ENCODE data around the gene TPGS1. TPM values are rescaled to one million over a fixed set of nuclear protein-coding genes. Genes with fewer than 3 reads are reported as not detected.

The TPGS1 gene
- total and polyA plus RNA-seq, 2 donors from 2014 or later = 17.9 to 23.1 TPM

DNA sequence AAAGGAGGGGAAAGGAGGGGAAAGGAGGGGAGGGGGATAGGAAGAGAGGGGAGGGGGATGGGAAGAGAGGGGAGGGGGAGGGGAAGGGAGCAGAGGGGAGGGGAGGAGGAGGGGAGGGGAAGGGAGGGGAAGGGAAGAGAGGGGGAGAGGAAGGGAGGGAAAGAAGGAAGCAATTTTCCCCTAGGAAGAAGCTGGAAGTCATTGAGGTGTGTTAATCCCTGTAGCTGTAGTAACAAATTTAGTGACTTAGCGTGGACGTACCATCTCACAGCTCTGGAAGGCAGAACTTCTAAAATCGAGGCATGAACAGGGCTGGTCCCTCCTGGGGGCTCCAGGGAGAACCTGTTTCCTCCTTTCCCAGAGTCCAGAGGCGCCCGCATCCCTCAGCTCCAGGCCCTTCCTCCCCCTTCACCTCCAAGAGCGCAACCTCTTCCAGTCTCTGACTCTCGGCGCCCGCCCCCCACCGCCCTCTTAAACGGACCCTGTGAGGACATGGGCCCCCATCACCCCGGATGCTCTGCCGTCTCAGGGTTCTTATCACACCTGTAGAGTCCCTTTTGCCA lies 18.6 kb downstream of the TPGS1 start:
- H3K9ac ChIP-seq (ENCODE audit: low read length in 3 of 3) = no peak overlapping the region
- peaks cover 0 to 3% (median 0%) of the 10 kb centered on the region in 3 donors for H3K4me1 ChIP-seq (ENCODE audit: control insufficient read depth in 2 of 3, insufficient read depth in 2 of 3, low read depth in 1 of 3, low read length in 3 of 3)
- DNase-seq (no peak), FAIRE-seq (no peak)
- H3K36me3 ChIP-seq (ENCODE audit: control insufficient read depth in 2 of 3, insufficient read depth in 3 of 3, low read length in 3 of 3) = no peaks in the 10 kb centered on the region
- intact Hi-C loops (cut with DNase I) = no loop called here
- TF ChIP-seq, protein P1, sequence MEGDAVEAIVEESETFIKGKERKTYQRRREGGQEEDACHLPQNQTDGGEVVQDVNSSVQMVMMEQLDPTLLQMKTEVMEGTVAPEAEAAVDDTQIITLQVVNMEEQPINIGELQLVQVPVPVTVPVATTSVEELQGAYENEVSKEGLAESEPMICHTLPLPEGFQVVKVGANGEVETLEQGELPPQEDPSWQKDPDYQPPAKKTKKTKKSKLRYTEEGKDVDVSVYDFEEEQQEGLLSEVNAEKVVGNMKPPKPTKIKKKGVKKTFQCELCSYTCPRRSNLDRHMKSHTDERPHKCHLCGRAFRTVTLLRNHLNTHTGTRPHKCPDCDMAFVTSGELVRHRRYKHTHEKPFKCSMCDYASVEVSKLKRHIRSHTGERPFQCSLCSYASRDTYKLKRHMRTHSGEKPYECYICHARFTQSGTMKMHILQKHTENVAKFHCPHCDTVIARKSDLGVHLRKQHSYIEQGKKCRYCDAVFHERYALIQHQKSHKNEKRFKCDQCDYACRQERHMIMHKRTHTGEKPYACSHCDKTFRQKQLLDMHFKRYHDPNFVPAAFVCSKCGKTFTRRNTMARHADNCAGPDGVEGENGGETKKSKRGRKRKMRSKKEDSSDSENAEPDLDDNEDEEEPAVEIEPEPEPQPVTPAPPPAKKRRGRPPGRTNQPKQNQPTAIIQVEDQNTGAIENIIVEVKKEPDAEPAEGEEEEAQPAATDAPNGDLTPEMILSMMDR (IDR thresholded peaks at IDR 0.05; ENCODE audit: borderline replicate concordance, extremely low read depth, insufficient read depth) = no peak
- H3K27me3 ChIP-seq (ENCODE audit: control insufficient read depth, insufficient read depth, low read length) = no peaks in the 10 kb centered on the region
- H3K27ac ChIP-seq (ENCODE audit: low read depth in 2 of 2, low read length in 2 of 2) = no peak overlapping the region
- no peak overlapping the region for H3K4me3 ChIP-seq (ENCODE audit: low read length in 3 of 3)
- no peaks in the 10 kb centered on the region for H3K9me3 ChIP-seq (ENCODE audit: control insufficient read depth in 2 of 3, insufficient read depth in 1 of 3, low read length in 3 of 3)

DNA sequence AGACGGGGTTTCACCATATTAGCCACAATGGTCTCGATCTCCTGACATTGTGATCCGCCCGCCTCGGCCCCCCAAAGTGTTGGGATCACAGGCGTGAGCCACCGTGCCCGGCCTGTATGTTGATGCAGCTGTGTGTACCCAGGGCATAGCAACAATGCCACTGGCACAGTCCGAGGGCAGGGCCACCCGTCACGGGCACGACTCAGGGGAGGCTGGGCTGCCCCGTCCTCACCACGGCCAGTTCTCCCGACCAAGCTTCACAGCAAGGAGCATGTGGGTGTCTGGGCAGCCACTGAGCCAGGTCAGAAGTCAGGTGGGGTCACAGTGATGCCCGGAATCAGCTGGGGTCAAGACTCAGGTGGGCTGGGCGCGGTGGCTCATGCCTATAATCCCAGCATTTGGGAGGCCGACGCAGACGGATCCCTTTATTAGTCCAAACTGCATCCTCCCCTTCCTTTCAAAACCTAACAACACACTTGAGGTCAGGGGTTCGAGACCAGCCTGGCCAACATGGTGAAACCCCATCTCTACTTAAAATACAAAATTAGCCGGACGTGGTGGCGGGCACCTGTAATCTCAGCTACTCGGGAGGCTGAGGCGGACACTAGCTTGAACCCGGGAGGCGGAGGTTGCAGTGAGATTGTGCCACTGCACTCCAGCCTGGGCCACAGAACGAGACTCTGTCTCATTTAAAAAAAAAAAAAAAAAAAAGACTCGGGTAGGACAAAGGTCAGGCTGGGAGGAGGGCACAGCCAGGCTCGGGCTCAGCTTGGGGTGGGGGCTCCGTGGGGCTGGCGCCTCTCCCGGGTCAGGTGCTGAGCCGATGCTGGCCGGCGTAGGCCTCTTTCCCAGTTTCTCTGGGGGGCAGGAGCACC lies 23.1 kb downstream of the TPGS1 start:
- intact Hi-C loops (cut with DNase I) = no loop called here
- peak overlapping the region; percentile 91 to 92 for H3K27ac ChIP-seq (ENCODE audit: low read depth in 2 of 2, low read length in 2 of 2)
- H3K9me3 ChIP-seq (ENCODE audit: control insufficient read depth in 2 of 3, insufficient read depth in 1 of 3, low read length in 3 of 3) = no peaks in the 10 kb centered on the region
- FAIRE-seq = no peak
- TF ChIP-seq, protein P1 (IDR thresholded peaks at IDR 0.05; ENCODE audit: borderline replicate concordance, extremely low read depth, insufficient read depth) = no peak
- H3K36me3 ChIP-seq (ENCODE audit: control insufficient read depth in 2 of 3, insufficient read depth in 3 of 3, low read length in 3 of 3) = no peaks in the 10 kb centered on the region
- H3K4me1 ChIP-seq (ENCODE audit: control insufficient read depth in 2 of 3, insufficient read depth in 2 of 3, low read depth in 1 of 3, low read length in 3 of 3) = peaks cover 0 to 17% (median 3%) of the 10 kb centered on the region in 3 donors
- H3K9ac ChIP-seq (ENCODE audit: low read length in 3 of 3) = peak overlapping the region in 1 of 3 donors; percentile 11
- peak in 2 of 5 donors; percentile 77 to 79 for DNase-seq
- no peaks in the 10 kb centered on the region for H3K27me3 ChIP-seq (ENCODE audit: control insufficient read depth, insufficient read depth, low read length)
- peak overlapping the region; percentile 31 to 76 (median 51) for H3K4me3 ChIP-seq (ENCODE audit: low read length in 3 of 3)

DNA sequence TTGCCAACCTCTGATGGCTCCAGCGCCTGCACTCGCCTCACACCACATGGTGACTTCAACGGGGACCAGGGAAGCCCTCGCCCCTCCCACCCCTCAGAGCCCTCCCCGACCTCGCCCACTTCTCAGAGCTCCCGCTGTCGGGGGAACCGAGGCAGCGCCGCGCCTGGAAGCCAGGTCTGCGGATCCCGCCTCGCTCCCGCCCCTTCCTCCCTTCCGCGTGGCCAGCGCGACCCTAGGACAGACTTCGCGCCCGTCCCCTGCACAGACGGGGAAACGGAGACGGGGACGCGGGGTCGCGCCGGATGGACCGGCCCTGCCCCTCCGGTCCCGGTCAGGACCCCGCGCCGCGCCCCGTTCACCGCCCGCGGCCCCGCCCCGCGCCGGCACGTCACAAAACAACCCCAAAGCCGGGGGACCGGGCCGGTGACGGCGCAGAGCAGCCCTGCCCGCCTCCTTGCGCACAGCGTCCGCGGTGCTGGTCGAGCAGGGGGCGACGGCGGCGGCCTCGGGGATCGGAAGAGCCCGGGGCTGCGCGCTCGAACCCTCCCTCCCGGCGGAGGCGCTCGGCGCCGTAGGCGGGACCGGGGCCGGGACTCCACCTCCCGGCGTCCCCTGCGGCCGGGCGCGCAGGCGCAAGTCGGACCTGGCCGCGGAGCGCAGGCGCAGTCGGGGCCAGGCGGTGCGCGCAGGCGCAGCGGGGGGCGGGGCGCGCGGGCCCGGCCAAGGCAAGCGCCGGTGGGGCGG lies 23.9 kb downstream of the TPGS1 start:
- H3K9me3 ChIP-seq (ENCODE audit: control insufficient read depth in 2 of 3, insufficient read depth in 1 of 3, low read length in 3 of 3) = no peaks in the 10 kb centered on the region
- peak overlapping the region; percentile 91 to 92 for H3K27ac ChIP-seq (ENCODE audit: low read depth in 2 of 2, low read length in 2 of 2)
- no peak for FAIRE-seq
- peak overlapping the region; percentile 31 to 76 (median 51) for H3K4me3 ChIP-seq (ENCODE audit: low read length in 3 of 3)
- TF ChIP-seq, protein P1 (IDR thresholded peaks at IDR 0.05; ENCODE audit: borderline replicate concordance, extremely low read depth, insufficient read depth) = no peak
- H3K36me3 ChIP-seq (ENCODE audit: control insufficient read depth in 2 of 3, insufficient read depth in 3 of 3, low read length in 3 of 3) = peaks cover 0 to 3% (median 0%) of the 10 kb centered on the region in 3 donors
- H3K27me3 ChIP-seq (ENCODE audit: control insufficient read depth, insufficient read depth, low read length) = no peaks in the 10 kb centered on the region
- peak; percentile 90 to 95 (median 94) for DNase-seq
- H3K4me1 ChIP-seq (ENCODE audit: control insufficient read depth in 2 of 3, insufficient read depth in 2 of 3, low read depth in 1 of 3, low read length in 3 of 3) = peaks cover 0 to 17% (median 3%) of the 10 kb centered on the region in 3 donors
- H3K9ac ChIP-seq (ENCODE audit: low read length in 3 of 3) = peak overlapping the region; percentile 11 to 34 (median 26)
- intact Hi-C loops (cut with DNase I) = no loop called here

Data from kidney (tissue), 14 donors.